DMS 273 (cell line): ENCODE measurements around the gene PHACTR1.
"Not testable (repeated sequence)": the region's sequence is repeated elsewhere in the genome, so short reads cannot be mapped to it uniquely, and the experiment has no call there.

Experiments
- DNase-seq: peaks from one replicate; lab custom pipeline; 2025; ENCODE audit not compliant: unreplicated experiment; lab: John Stamatoyannopoulos, UW

The PHACTR1 gene

DNA sequence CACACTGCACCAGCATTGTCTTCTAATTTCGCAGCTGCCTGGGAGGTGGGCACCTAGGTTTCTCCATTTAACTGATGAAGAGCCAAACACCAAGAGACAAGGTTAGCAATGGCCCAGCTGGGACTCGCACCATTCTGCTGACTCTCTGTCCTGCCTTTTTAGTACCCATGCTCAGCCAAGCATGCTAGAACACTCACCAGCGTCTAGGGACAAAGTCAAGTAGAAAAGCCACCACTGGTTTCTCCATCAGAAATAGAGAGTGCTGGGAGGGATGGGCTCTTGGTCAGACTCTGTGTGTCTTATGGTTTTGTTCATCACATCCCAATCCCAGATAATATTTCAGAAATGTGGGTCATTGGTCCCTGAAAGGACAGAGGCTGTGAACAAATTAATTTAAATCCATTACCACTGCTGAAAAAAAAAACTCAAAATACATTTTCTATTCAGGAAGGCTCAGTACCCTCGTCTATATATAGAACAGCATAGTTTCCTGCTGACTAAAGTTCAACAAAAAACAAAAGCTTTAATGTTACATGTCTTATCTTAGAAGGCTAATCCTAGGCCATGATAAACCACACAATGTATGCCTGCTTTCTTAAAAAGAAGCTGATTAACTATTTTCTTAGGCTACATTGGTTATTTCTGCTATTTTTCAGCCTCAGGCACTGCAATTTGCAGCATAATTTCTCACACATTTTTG is 500.8 kb downstream of the PHACTR1 start:
- DNase-seq, result no peak

DNA sequence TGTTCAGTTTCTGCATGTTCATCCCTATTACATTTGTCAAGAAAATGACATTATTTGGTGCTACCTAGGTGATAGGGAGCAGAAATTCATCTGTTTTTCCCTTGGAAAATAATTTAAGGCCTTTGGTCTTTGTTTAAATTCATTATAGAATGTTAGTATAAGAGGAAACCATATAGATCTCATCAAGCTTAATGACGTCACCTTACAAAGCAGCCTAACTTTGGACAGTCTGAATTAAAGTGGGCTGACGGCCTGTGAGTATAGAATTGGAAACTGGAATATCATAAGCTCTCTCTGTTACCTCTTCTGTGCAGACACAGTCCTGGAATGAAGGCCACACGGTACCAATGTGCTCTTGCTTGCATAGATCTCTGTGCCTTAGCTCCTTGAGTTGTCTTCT is 503.7 kb downstream of the PHACTR1 start:
- no peak for DNase-seq

DNA sequence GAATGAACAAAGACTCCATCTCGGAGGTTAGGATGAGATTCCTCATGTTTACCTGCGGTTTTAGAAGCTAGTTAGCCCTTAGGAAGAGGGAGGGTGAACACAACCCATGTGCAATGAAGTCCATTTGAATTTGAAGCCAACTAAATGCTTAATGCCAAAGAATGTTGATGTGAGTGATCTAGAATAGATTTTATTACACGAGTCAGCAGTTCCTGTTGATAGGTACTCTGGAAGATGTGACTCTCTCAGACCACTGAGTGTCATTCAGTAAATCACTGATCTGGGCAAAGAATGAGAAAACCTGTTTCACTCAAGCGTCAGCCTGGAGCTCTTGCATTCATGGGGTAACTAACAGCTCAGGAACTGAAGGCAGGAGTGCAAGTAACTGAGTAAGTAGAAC is 505.5 kb downstream of the PHACTR1 start:
- no peak for DNase-seq

DNA sequence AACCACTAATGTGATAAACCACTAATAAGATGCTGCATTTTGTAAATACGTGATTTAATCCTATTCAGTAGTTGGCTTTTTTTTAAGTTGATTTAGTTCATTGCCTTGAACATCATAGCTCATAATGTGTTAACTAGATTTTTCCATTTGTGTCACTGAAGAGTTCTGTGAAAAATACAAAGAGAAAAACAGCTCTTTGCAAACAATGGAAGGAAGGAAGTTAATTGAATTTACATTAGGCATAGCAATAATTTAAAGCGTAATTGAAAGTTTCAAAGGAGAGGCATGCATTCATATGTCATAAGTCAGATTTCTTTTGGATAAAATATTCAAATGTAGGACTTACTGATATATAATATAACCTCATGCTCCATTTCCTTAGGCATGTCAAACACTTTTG is 509.5 kb downstream of the PHACTR1 start:
- DNase-seq, result no peak

DNA sequence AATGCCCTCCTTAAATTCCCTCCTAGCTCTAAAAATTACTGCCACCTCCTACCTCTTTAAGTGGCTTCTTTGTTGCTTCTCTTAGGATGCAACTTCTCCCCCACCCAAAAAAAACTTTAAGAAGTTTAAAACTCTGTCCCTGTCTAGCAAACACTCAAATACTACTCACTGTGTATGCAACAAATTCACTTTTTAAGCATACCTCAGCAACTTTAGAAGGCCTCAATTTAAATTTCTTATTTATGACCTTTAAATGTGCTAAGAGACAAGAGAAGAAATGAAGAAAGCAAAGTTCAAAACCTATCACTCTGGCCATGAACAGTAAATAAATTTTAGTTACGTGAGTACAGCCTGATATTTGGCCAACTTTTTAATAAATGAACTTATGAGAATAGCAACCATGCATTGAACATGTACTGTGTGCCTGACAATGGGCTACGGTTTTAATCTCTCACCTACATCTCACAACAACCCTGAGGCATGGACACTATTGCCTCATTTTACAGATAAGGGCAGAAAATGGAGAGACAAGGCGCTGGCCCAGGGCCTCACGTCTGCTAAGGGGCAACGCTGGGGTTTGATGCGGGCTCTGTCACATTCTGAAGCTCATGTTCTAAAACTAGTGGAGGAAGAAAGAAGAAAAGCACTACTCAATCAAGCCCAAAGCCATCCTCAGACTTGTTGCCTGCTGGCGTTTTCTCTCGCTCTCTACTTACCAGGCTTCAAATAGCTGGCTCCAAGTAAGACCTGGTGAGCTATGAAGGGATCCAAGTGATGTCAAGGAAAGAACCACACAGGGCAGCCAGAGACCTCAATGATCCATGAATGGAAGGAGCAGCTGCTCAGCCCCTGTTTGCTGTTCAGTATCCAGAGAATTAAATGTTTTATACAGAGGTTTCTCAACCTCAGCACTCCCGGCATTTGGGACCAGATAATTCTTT is 512.0 kb downstream of the PHACTR1 start:
- no peak for DNase-seq

DNA sequence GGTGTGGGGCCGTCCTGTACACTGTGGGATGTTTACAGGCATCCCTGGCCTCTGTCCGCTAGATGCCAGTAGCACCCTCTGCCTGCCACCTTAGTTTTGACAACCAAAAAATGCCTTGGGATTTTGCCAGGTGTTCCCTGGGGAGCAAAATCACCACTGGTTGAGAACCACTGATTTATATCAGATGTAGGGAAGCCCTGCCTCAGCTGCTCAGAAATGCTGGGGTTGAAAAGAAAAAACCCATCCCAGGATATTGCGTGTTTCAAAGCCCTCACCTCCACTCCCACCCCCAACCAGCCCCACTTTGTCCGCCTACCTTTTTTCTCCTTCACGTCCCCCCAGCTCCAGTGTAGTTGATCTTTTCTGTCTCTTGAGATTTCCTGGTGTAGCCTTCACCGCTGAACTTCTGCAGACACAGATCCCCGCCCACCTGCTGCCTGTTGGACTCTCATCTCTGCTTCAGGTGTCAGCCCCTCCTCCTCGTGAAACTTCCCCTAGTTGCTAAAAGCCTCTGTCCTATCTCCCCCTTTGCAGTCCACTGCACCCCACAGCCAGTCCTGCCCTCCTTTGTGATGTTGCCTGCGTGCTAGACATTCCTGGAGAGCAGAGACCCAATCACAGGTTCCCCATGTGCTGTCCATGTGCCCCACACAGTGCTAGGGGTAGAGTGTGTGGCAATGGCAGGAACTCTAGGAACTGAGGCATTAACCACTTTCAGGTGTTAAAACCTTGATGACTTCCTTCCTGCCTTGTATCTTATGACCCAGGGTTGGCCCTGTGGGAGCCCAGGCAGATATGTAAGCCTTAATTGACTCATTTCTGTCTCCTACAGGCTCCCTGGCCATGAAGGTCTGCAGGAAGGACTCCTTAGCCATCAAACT is 512.9 kb downstream of the PHACTR1 start:
- DNase-seq, result peak; percentile 46

DNA sequence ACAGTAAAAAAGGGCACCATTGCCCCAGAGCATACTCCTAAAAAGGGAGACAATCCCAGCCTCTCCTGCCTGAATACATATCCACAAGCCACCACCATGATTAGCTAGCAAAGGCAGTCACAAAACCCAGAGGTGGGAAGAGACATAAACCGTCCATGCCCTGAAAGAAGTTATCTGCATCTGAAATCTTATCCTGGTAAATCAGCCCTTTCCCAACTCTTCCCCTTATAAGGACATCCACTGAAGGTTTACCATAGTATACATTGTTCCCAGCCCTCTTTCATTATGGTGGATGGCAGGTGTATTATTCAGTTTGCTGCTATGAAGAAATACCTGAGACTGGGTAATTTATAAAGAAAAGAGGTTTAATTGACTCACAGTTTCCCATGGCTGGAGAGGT is 516.5 kb downstream of the PHACTR1 start:
- DNase-seq, result no peak

DNA sequence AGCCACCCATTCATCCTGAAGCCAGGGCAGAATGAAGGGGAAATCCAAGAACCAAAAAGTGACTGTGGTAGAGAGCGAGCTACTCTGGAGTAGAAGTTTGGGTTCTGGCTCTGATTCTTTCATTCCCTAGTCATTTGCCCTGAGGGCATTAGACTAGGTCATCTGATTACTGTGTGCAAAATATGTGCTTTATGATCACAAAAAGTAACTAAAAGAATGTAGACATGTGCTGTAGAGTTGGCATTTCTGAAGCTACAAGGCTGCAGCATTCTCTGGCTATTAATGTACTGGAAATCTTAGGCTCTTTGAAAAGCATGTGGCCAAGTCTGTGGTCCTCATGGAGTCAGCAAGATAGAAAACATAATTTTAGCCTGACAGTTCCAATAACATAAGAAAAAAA is 517.6 kb downstream of the PHACTR1 start:
- DNase-seq, result no peak

DNA sequence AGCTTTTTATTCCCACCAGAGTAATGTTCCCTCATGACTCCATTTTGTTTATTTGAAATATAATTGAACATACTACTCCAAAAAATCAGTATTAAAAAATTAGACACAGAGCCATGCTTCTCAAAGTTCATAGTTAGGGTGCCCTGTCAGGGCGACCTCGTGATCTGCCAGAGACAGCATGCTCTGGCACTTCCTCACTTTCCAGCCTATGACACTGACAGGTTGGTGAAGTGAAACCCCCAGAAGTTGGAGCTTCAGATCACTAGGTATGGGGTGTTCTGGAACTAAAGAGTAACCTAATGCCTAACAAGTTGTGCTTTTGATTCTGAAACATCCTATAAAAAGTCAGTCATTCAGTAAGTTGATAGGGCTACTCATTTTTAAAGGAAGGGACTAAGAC is 518.8 kb downstream of the PHACTR1 start:
- no peak for DNase-seq

DNA sequence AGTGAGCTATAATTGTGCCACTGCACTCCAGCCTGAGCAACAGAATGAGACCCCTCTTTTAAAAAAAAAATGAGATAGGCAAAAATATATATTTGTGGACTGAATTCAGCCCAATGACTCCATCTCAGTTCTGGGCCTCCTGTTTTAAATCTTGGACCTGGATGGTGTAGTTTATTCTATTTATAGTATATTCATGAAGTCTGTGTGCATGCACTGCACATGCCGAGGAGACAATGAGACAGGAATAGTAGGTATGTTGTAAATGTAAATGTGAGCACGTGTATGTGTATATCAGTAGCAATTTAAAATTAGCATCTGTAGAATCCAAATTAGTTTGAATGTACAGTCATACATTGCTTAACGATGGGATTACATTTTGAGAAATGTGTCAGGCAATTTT is 520.8 kb downstream of the PHACTR1 start:
- no peak for DNase-seq

DNA sequence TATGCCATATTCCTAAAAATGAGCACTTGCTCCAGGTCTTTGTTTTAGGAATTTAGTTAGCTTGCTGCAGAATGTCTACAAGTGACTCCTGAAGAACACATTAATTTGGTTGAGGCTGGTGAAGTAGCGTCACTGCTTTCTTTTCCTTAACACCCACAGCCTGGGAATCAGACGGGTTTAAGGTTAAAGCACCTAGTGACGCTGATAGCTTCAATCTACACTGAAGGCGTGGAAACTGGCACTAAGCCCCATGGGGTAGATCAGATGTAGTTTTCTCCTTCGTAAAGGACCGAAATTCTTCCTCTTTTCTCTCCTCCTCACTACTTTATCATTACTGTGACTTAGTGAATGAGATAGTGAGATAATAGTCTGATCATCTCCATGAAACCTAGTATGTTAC is 521.5 kb downstream of the PHACTR1 start:
- no peak for DNase-seq

DNA sequence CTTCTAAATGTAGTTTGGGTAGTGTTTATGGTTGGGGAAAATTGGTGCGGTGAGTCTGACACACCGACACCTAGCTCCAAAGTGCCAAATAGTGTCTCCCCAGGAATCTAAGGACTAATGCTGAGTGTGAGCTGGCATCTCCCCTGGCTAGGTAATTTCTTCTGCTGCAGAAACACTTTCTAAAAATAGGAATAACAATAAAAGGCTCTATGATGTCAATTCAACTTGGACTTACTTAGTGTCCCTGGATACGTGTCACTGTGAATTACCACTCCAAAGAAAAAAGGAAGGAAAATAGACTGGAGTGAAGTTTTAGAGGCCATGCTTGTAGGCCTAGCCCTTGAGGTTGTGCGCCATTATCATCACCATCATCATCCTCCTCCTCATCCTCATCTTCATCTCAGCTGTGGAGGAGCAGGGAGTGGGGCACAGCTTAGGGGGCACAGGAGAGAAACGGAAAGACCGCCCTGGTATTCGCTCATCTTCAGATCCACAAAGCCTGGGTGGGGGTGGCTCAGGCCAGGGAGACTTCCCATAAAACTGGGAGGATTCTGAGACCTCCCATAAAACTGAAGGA is 522.2 kb downstream of the PHACTR1 start:
- no peak for DNase-seq

DNA sequence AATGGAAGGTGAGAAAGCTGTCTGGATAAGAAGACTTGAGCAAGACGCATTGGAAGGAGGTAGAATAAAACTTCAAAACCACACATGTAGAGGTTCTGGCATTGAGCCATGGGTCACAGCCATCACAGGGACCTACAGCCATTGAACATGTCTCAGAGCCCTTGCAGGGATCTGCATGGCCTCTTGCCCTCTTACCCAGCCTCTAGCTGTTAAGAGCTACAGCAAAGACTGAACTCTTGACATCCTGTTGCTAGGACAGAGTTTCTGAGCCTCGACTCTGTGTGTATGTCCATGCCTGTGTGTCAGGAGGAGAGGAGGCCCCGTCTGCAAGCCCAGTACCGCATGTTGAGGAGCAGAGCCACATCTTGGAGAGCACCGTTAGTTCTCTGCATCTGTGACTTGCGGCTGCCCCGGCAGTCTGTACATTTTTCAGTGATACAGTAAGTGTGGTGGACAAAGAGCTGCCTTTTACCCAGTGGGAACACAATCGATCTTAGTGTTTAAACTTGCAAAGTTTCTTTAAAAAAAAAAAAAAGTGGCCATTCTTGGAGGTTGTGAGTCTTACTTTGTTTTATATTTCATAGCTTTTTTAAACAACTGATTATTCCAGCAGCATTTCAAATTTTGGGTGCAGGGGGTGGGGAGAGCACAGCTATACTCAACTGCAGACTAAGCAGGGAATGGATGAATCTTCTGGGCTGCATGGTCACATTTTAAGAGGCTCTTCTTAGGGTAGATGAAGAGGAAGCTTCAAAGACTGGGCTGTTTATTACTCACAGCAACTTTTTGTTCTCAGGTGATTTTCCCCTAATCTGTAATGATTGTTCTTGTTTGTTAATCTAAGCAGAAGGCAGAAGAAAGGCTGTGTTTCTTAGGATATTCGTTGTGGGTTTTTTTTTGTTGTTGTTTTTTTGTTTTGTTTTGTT is 523.2 kb downstream of the PHACTR1 start:
- DNase-seq, result no peak

DNA sequence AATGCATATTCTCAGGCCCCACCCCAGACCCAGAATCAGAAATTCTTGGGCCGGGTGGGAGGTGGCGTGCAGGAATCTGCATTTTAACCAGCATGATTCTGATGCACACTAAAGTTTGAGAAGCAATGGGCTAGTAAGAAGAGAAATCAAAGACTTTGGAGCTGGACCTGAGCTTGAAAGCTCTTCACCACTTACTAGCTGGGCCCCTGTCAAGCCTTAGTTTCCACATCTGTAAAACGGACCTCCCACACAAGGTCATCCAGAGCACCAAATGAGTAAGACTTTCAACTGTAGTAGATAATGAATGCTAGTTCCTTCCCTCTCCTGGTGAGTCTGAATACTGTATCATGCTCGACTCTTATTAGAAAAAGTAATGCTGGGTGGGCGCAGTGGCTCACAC is 524.8 kb downstream of the PHACTR1 start:
- no peak for DNase-seq

DNA sequence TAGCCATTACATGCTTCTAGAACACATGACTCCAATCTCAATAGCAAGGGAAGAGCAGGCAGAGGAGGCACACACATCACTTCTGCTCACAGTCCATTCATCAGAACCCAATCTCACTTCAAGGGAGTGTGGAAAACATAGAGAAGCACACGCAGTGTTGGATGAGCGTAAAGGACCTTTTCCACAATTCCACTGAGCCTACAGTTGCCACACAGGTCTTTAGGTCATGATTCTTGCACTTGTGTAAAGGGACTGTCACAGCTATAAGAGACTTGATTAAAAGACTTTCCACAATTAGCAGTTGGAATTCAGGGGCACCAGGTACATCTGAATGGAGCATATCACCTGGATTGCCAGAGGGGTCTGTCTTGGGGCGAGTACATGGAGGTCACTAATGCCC is 525.6 kb downstream of the PHACTR1 start:
- DNase-seq, result no peak

DNA sequence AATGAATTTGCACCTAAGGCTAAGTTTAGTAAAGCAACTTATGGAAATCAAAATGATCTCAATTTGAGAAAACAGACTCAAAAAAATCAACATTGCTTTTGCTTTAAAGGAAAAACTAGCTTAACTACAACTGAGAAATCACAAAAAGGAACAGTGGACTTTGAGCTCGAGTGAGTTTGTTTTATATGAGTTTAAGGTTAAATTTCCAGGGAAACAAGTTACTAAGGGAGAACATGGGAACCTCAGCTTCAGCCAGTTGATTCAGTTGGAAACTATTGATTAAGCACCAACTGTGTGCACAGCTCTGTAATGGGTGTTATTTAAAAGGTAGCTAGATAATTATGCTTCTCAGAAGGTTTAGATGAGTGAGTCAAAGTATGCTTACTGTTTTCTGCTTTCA is 526.0 kb downstream of the PHACTR1 start:
- no peak for DNase-seq

DNA sequence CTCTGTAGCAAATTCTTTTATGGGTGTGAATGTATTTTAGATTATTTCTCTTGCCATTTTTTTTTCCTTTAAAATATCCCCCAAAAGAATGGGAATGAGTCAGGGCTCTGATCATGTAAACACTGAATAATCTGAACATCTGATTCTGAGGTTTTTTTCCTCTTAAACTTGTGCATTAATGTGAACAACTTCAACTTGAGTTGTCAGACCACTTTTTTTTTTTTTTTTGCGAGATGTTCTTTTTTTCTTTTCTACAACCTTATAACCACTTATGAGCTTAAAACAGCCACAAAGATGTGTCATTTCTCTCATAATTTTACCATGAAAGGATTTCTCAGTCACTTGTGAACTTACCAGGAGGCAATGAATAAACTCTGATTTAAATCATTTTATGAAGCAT is 526.5 kb downstream of the PHACTR1 start:
- no peak for DNase-seq

DNA sequence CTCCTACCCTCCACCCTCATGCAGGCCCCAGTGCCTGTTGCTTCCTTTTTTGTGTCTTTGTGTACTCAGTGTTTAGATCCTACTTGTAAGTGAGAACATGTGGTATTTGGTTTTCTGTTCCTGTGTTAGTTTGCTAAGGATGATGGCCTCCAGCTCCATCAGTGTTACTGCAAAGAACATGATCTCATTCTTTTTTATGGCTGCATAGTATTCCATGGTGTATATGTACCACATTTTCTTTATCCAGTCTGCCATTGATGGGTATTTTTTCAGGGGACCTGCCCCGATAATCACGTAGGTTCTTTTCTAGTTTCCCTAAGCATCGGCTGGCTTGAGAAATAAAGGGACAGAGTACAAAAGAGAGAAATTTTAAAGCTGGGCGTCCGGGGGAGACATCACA is 527.2 kb downstream of the PHACTR1 start:
- DNase-seq, result not testable (repeated sequence)

DNA sequence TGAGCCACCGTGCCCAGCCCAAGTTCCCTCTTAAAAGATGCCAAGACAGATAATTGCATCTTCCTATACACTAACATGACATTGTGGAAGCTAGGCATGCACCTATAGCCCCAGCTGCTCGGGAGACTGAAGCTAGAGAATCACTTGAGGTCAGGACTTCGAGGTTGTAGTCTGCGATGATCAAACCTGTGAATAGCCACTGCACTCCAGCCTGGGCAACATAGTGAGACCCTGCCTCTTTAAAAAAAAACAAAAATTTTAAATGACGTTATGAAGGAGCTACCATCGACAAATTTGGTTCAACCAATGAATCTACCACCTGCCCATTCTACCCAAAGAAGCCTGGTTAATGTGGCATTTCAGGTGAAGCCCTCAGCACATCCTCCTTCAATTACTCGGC is 531.1 kb downstream of the PHACTR1 start:
- no peak for DNase-seq

DNA sequence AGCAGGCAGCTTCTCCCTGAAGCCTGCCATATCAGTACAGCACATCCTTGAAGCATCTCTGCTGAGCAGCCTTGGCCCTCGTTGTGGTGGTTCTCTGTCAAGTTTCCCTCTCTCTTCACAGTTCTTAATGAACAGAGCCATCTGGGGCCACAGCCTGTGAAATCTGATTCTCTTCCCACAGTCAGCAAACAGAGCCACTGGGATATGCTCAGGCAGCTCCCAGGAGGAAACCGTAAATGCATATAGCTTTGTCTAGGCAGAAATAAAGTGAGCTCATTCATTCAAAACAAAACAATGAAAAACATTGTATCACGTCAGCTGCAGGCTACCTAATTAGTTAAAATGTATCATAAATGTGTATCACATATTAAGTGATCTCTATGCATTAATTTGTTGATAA is 531.5 kb downstream of the PHACTR1 start:
- peak; percentile 94 for DNase-seq
